ENCODE results near the gene HOXA9. TPM values are rescaled to one million over a fixed set of nuclear protein-coding genes. Genes with fewer than 3 reads are reported as not detected.

Gene HOXA9
- total and polyA plus RNA-seq, 8 donors, result 0.25 to 68.1 TPM; not detected in 6

DNA sequence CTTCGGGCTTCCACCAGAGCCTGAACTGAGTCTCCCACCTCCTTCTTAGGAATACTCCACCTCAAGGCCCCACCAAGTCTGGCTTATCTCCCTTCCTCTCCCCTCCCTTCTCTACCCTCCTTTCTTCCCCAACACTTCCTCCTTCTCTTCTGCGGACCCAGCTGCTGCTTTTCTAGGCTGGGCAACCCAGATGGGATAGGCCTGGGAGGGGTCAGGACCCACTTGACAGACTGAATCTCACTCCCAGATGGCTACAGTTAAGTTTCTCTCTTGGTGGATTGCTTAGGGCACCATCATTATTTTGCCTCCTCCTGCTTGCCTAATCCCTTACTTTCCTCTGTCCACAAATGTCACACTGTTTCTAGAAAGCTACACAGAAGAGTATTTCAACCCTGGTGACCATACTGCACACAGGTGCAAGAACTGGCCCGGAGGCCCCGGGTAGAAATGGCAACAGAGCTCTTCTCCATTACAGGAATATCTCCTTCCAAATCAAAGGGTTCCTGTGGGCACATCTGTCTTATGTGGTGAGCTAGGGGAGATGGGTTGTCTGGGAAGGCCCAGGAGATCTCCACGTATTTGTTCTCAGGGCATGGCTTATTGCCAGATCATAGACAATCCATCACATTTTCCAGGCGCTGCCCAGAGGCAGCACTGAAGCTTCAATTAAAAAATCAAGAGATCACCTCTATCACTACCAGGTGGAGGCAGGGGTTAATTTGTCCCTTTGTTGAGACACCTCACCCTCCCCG lies 24.8 kb upstream of the HOXA9 start:
- Histone ChIP-seq H3K4me1 (peaks cover 35 to 54% (median 49%) of the 10 kb centered on the region in 4 donors), H3K9me3 (peaks cover 0 to 10% (median 0%) of the 10 kb centered on the region in 4 donors), H3K27me3 (peaks cover 79 to 100% (median 99%) of the 10 kb centered on the region in 3 donors), H3K4me3 (no peak overlapping the region), H3K27ac (no peak overlapping the region), H3K36me3 (no peaks in the 10 kb centered on the region)
- DNase-seq, result peak in 1 of 2 donors; percentile 8
- intact Hi-C loops (cut with DNase I; ENCODE audit: low total_unique reads), result no loop called here
- 31 to 53% (median 32%) methylated on average over 6 to 7 of the region's 7 CpGs for WGBS, 5 donors
- TF ChIP-seq POLR2AphosphoS5 (IDR thresholded peaks at IDR 0.05) (no peak), CTCF (IDR thresholded peaks at IDR 0.05) (no peak), POLR2A (IDR thresholded peaks at IDR 0.05) (no peak), EP300 (IDR thresholded peaks at IDR 0.05) (no peak)

- H3K27ac ChIP-seq, result no peak overlapping the region
- peak in 1 of 2 donors; percentile 13 for DNase-seq
- H3K9me3 ChIP-seq, result peaks cover 0 to 14% (median 0%) of the 10 kb centered on the region in 4 donors
- 6 to 35% (median 12%) methylated on average over 4 to 22 of the region's 22 CpGs for WGBS, 5 donors
- no peaks in the 10 kb centered on the region for H3K36me3 ChIP-seq
- peaks cover 85 to 100% (median 99%) of the 10 kb centered on the region in 3 donors for H3K27me3 ChIP-seq
- peak overlapping the region in 2 of 4 donors; percentile 19 to 33 for H3K4me3 ChIP-seq
- no peak for TF ChIP-seq POLR2A (IDR thresholded peaks at IDR 0.05)
- TF ChIP-seq EP300 (IDR thresholded peaks at IDR 0.05), result no peak
- no peak for TF ChIP-seq POLR2AphosphoS5 (IDR thresholded peaks at IDR 0.05)
- no peak for TF ChIP-seq CTCF (IDR thresholded peaks at IDR 0.05)
- intact Hi-C loops (cut with DNase I; ENCODE audit: low total_unique reads), result no loop called here
- H3K4me1 ChIP-seq, result peaks cover 42 to 61% (median 56%) of the 10 kb centered on the region in 4 donors
These were observed 24.1 kb upstream of the HOXA9 start for GRCh38 chr7:27189295-27189996.

GRCh38 chr7:27188386-27189294 lies 23.3 kb upstream of the HOXA9 start:
- intact Hi-C loops (cut with DNase I; ENCODE audit: low total_unique reads), result no loop called here
- peaks cover 84 to 100% (median 100%) of the 10 kb centered on the region in 3 donors for H3K27me3 ChIP-seq
- no peak overlapping the region for H3K27ac ChIP-seq
- 7 to 14% (median 8%) methylated on average over 23 to 49 of the region's 49 CpGs for WGBS, 5 donors
- peak in 1 of 2 donors; percentile 28 for DNase-seq
- TF ChIP-seq POLR2AphosphoS5 (IDR thresholded peaks at IDR 0.05) (no peak), POLR2A (IDR thresholded peaks at IDR 0.05) (no peak), CTCF (IDR thresholded peaks at IDR 0.05) (no peak), EP300 (IDR thresholded peaks at IDR 0.05) (no peak)
- H3K9me3 ChIP-seq, result peaks cover 0 to 16% (median 0%) of the 10 kb centered on the region in 4 donors
- peaks cover 50 to 68% (median 64%) of the 10 kb centered on the region in 4 donors for H3K4me1 ChIP-seq
- no peaks in the 10 kb centered on the region for H3K36me3 ChIP-seq
- peak overlapping the region in 2 of 4 donors; percentile 19 to 33 for H3K4me3 ChIP-seq

Data from stomach (tissue), 9 donors.